ENCODE data around the gene CEP104.

DNA sequence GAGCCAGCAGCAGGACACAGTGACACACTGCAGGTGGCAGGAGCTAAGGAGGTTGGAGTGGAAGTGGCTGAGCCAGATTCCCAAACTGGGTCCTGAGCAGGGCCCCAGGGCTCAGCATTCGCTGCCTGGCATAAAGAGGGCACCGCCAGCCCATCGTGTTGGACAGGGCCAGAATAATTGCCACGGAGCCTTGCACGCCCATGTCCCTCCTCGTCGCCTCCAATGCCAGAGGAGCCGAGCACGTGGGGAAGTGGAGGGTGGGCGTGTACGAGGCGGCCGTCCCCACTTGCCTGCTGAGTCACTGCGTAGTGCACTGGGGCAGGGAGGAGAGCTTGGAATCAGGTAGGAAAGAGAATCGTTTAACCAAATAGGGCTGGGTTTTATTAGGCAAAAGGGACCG is 34.6 kb downstream of the CEP104 start:
- TF ChIP-seq POLR2AphosphoS5 (IDR thresholded peaks at IDR 0.05; ENCODE audit: low read depth, low read length) = no peak
- TF ChIP-seq, protein P1, sequence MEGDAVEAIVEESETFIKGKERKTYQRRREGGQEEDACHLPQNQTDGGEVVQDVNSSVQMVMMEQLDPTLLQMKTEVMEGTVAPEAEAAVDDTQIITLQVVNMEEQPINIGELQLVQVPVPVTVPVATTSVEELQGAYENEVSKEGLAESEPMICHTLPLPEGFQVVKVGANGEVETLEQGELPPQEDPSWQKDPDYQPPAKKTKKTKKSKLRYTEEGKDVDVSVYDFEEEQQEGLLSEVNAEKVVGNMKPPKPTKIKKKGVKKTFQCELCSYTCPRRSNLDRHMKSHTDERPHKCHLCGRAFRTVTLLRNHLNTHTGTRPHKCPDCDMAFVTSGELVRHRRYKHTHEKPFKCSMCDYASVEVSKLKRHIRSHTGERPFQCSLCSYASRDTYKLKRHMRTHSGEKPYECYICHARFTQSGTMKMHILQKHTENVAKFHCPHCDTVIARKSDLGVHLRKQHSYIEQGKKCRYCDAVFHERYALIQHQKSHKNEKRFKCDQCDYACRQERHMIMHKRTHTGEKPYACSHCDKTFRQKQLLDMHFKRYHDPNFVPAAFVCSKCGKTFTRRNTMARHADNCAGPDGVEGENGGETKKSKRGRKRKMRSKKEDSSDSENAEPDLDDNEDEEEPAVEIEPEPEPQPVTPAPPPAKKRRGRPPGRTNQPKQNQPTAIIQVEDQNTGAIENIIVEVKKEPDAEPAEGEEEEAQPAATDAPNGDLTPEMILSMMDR (IDR thresholded peaks at IDR 0.05) = no peak
- TF ChIP-seq, protein P2, sequence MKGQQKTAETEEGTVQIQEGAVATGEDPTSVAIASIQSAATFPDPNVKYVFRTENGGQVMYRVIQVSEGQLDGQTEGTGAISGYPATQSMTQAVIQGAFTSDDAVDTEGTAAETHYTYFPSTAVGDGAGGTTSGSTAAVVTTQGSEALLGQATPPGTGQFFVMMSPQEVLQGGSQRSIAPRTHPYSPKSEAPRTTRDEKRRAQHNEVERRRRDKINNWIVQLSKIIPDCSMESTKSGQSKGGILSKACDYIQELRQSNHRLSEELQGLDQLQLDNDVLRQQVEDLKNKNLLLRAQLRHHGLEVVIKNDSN (IDR thresholded peaks at IDR 0.05; ENCODE audit: borderline replicate concordance, low read depth) = no peak
- TF ChIP-seq SMC3 (IDR thresholded peaks at IDR 0.05; ENCODE audit: low read depth, low read length) = no peak
- no peak for TF ChIP-seq RAD21 (IDR thresholded peaks at IDR 0.05; ENCODE audit: low read length)
- TF ChIP-seq RFX5 (IDR thresholded peaks at IDR 0.05; ENCODE audit: low read length) = no peak
- TF ChIP-seq EZH2phosphoT487 (IDR thresholded peaks at IDR 0.05; ENCODE audit: borderline replicate concordance, low read depth) = no peak
- no peak for TF ChIP-seq MXI1 (IDR thresholded peaks at IDR 0.05; ENCODE audit: low read depth, low read length)
- TF ChIP-seq, protein P3, sequence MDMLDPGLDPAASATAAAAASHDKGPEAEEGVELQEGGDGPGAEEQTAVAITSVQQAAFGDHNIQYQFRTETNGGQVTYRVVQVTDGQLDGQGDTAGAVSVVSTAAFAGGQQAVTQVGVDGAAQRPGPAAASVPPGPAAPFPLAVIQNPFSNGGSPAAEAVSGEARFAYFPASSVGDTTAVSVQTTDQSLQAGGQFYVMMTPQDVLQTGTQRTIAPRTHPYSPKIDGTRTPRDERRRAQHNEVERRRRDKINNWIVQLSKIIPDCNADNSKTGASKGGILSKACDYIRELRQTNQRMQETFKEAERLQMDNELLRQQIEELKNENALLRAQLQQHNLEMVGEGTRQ (IDR thresholded peaks at IDR 0.05; ENCODE audit: borderline replicate concordance, low read depth, low read length) = no peak

Measured in SK-N-SH (cell line).